Fibroblast of mammary gland (primary cell): ENCODE measurements around the gene MTERF2.

Experiments
- DNase-seq: peaks from one replicate; pipeline ENCODE4 v3.0.0-alpha.2; 2010; ENCODE audit warnings: low read depth
- H3K4me3 ChIP-seq: 2 replicates; pipeline ENCODE4 v1.5.1; 2011; ENCODE audit warnings: low read depth, mild to moderate bottlenecking, low read length, moderate library complexity; ENCODE audit not compliant: control insufficient read depth
- CTCF ChIP-seq: conservative IDR thresholded peaks from 2 replicates; pipeline ENCODE4 v1.5.1; 2011; ENCODE audit warnings: low read depth, low read length, inconsistent platforms; ENCODE audit not compliant: control insufficient read depth, insufficient read depth

Gene MTERF2

GRCh38 chr12:106994579-106995220, 7.8 kb upstream of the MTERF2 start:
- no peak for DNase-seq
- H3K4me3 ChIP-seq: no peak overlapping the region
- no peak for TF ChIP-seq CTCF

GRCh38 chr12:106987846-106988245, 900 bp upstream of the MTERF2 start:
- no peak for DNase-seq
- H3K4me3 ChIP-seq: no peak overlapping the region
- no peak for TF ChIP-seq CTCF

GRCh38 chr12:106986135-106986534, 811 bp downstream of the MTERF2 start:
- no peak for DNase-seq
- TF ChIP-seq CTCF: no peak
- H3K4me3 ChIP-seq: peak overlapping the region; percentile 79

GRCh38 chr12:106985479-106985878, 1.5 kb downstream of the MTERF2 start:
- no peak for DNase-seq
- TF ChIP-seq CTCF: no peak
- H3K4me3 ChIP-seq: no peak overlapping the region

- no peak for DNase-seq
- TF ChIP-seq CTCF: no peak
- H3K4me3 ChIP-seq: no peak overlapping the region
These were observed 2.3 kb downstream of the MTERF2 start for GRCh38 chr12:106984588-106985137.

- peak; percentile 54 for DNase-seq
- no peak for TF ChIP-seq CTCF
- no peak overlapping the region for H3K4me3 ChIP-seq
These were observed 4.7 kb downstream of the MTERF2 start for GRCh38 chr12:106982229-106982628.
